Measurements from ENCODE around the gene GALNT15.

- TF ChIP-seq CTCF (conservative IDR thresholded peaks at IDR 0.05 in 1 of 2, IDR thresholded peaks at IDR 0.05 in 1 of 2; ENCODE audit: low read depth in 1 of 2, low read length in 2 of 2), result no peak
- TF ChIP-seq EZH2 (IDR thresholded peaks at IDR 0.05; ENCODE audit: low read length, missing control alignments), result no peak
These were observed 25.9 kb downstream of the GALNT15 start for GRCh38 chr3:16200411-16200810.

Data from fibroblast of lung (primary cell).